Hippocampal formation (tissue), 2 donors: ENCODE results near the gene KRTAP17-1.
"Not testable (repeated sequence)": the region's sequence is repeated elsewhere in the genome, so short reads cannot be mapped to it uniquely, and the experiment has no call there.

Source experiments
- DNase-seq, 2 donors: peaks; one replicate each; lab custom pipeline; 2025; lab: John Stamatoyannopoulos, UW

The KRTAP17-1 gene

DNA sequence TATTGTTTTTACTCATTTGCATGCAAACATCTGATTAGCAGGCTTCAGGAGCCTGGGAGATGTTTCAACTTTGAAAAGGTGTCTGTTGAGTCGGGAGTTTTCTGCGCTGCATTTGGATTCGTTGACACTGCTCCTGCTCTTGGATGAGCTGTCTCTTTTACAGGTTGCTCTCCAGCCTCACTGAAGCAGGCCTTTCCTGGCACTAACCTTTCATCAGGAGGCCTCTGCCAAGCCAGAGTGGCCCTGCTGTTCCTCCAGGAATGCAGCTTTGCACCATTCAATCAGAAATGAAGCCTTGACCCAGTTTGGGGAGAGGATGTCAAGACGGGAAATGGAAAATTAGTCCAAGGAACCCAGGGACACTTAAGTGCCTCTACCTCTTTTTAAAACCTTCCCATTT, 12.5 kb downstream of the KRTAP17-1 start:
- DNase-seq, result no peak

DNA sequence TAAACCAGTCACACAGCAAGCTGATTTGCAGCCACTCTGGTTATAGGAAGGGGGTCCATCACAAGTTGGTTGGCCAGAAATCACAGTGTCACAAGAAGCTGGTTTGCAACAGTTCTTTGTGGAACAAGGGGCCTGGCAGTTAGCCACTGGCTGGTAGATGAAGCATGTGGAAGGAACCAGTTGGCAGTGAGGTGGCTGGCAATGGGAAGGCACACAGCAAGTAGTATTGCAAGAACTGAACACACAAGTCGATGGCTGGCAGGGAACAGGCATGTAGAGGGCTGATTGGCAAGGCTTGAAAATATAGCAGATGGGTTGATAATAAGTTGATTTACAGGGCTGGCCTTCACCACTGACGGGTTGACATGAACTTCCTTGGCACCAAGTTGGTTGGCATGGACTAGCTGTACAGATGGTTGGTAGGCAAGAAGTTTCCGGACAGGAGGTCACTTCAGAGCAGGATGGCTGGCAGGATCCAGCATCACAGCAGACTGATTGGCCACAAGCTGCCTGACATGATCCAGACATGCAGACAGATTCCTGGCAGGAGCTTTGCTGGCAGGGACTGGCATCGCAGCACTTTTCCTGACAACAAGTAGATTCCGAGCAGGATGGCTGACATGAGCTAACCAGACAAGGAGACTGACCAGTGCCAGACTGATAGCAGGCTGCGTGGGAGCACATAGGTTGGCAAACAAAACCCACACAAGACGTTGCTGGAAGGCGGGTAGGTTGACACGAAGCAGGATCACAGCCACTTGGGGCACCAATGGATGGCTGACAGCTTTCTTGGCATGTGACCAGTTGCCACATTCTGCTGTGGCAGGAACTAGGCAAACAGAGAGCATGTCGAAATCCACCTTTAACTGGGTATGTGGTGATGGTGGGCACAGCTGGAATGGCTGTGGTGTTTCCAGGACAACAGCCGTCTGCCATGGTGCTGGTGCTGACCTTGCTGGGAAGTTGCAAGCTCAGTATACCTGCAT, 13.3 kb downstream of the KRTAP17-1 start, which contains the start of gene KRTAP29-1:
Gene KRTAP29-1, minus strand, starts transcription at position 936 of the 986 bp plus-strand sequence. Its CDS starts 0 bp downstream, at position 936.
- DNase-seq, result no peak

DNA sequence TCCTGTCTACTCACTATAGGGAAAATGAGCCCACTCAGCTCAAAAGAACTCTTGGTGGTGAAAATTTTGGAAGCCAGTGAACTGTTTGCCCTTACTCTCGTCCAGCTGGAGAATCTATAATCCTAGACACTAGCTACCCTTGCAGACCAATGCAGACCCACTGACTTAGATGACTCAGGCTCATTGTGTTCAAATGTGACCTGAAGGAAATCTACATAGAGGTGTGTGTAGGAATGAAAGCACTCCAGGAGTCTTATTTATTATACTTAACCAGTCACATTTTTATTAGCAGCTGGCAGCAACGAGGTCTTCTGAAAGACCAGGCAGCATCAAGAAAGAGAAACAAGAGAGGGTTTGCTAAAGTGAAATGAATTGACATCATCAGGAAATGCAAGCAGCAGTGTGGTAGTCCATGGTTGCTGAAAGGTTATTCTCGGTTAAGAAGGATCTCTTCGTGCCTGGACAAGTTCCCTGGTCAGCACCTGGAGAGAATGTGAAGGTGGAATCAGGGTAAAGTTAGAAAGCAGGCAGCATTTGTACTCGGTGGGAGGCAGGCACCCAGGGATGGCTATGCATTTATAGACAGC, 14.2 kb downstream of the KRTAP17-1 start:
- no peak for DNase-seq

DNA sequence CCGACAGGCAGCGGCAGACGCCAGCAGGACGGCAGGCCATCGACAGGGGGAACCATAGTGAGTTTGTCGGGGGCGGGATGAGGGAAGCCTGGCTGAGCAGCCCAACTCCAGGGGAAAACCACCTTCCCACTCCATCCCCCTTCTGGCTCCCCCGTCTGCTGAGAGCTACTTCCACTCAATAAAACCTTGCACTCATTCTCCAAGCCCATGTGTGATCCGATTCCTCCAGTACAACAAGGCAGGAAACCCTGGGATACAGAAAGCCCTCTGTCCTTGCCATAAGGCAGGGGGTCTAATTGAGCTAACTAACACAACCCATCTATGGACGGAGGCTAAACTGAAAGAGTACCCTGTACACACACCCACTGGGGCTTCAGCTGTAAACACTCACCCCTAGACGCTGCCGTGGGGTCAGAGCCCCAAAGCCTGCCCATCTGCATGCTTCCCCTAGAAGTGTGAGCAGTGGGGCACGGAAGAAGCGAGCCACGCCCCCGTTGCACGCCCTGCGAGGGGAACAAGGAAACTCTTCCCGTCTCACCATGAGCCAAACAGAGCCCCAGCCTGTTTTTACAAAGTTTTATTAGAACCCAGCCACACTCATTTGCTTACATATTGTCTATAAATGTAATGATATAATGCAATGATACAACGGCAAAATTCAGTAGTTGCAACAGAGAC, 16.9 kb downstream of the KRTAP17-1 start:
- DNase-seq, result no peak

DNA sequence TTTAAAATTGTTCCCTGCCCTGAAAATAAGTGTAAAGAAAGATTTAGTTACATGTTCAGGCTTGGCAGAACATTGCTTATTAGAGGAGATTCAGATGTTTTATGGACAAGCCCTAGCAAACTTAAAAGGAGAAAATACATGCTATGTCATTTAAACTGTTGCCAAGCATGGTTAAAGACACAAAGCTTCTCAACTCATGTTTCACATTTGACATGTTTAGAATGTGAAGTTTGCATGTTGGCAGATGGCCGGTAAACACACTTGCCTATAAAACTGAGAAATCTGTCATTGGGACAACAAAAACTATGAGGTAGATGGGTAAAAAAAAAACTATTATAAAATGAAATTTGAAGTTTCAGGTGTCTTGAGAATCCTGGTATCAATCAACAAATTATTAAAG, 18.7 kb downstream of the KRTAP17-1 start:
- no peak for DNase-seq

DNA sequence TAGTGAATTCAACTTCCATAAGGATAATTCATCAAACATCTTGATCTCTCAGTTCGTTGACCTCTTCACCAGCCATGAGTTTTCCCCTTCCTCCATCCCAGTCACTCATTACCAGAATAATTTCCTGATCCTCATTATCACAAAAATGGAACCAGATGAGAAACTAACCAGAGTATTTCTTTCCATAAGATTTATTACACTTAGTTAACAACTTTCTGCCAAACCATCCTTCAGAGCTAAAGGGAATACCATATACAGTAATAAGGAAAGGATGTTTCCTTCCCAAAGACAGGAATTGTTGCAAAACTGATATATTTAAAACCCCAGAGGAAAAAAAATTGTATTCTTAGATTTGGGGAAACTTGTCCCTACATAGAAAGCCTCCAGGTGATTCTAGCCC, 21.5 kb downstream of the KRTAP17-1 start:
- DNase-seq, result no peak

DNA sequence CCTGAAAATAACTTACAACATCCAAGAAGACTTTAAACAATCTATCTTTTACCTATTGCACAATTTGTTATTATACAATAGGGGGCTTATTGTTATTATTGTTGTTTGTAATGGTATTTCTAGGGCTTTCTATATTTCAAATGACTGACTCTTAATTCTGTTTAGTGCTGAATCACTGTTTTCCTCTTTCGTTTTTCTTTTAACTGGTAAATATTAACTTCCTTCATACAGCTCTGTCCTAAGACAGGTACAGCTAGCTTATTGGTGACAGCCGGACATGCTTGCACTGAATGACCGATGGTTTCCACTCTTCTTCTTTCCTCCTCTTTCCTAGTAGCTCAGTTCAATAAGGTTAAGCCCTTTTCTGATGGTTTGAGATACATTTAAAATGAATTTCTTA, 28.5 kb downstream of the KRTAP17-1 start:
- no peak for DNase-seq

DNA sequence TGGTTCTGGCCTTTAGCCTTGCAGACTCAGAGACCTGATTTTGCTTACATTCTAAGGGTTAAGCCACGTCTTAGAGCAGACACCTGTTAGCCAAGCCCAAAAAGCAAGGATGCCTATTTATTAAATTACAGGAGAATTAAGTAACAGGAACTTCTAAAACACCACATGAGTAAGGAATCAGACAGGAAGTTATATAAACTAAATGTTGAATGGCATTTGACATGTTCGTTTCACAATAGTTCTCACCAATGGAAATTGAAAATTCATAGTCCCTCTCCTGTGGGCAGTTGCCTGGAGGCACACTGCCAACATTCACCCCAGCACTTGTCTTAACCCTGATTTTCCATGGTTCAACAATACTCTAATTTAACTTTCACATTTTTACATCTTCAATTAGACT, 31.0 kb downstream of the KRTAP17-1 start:
- DNase-seq, result no peak

DNA sequence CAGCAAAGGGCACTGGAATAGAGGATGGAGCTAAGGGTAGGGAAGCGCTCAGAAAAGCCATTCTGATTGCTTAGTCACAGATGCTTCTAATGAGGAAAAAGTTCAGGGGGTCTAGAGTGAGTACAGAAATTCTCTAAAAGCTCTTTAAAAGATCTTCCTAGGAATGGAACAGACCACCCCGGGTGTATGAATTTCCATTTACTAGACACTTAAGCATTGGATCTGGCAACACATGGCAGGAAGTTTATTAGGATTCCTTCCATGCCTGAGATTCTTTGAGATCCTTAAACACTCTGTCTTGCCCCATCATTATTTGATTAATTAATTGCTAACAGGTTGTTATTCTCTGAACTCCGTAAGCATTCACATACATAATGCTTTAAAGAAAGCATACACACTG, 31.5 kb downstream of the KRTAP17-1 start:
- no peak for DNase-seq

DNA sequence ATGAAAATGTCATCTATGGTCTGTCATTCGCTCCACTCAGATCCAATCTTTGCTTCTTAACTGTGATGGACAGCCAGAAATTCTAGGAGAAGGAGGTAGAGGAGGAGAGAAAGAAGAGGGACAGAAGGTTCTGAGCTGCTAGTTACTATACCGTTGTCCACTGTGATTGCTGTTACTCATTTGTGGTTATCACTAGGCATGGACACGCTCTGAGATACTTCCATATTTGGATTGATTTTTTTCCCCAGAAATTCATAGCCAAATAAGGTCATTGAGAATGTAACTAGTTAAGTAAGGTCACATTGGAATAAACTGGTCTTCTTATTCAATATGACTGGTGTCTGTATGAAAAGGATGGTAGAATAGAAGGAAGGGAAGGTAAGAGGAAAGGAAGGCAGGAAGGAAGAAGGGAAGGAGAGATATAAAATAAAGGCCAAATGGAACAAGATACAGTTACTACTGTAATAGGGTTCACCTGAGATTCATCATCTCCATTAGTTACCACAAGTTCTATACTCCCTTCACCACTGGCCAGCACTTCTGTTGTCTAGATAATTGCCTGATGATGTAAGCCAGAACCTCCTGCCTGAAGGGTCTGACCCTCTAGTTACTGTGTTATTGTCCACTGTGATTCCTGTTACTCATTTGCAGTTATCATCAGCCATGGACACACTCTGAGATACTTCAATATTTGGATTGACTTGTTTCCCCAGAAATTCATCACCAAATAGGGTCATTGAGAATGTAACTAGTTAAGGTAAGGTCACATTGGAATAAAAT, 37.1 kb downstream of the KRTAP17-1 start:
- no peak for DNase-seq

DNA sequence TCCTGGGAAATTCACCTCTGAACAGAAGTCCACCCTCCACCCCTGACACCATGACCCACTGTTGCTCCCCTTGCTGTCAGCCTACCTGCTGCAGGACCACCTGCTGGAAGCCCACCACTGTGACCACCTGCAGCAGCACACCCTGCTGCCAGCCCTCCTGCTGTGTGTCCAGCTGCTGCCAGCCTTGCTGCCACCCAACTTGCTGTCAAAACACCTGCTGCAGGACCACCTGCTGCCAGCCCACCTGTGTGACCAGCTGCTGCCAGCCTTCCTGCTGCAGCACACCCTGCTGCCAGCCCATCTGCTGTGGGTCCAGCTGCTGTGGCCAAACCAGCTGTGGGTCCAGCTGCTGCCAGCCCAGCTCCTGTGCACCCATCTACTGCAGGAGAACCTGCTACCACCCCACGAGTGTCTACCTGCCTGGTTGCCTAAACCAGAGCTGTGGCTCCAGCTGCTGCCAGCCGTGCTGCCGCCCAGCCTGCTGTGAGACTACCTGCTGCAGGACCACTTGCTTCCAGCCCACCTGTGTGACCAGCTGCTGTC, 39.8 kb downstream of the KRTAP17-1 start, which contains the start of gene KRTAP9-7:
Gene KRTAP9-7, plus strand, starts transcription at position 51 of the 543 bp plus-strand sequence. Its CDS starts 0 bp downstream, at position 51.
- not testable (repeated sequence) for DNase-seq

DNA sequence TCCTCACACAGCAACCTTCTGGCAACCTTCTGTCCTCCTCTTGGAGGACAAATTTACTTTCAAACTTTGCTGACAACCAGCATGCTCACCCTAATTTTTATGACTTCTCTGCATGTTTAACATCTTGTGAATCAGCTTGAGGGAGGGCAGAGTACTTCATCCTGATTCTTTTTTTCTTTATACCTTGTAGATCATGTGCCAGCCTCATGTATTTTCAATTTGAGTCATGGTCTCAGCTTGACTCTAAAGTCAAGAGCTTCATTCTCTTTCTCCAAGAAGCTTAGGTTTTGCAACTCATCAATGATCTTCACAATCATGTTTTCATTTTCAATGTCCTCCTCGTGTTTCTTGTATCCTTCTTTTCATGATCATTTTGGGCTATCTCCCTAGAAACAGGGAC, 43.7 kb downstream of the KRTAP17-1 start:
- DNase-seq, result no peak

DNA sequence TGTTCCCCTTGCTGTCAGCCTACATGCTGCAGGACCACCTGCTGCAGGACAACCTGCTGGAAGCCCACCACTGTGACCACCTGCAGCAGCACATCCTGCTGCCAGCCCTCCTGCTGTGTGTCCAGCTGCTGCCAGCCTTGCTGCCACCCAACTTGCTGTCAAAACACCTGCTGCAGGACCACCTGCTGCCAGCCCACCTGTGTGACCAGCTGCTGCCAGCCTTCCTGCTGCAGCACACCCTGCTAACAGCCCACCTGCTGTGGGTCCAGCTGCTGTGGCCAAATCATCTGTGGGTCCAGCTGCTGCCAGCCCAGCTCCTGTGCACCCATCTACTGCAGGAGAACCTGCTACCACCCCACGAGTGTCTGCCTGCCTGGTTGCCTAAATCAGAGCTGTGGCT, 44.2 kb downstream of the KRTAP17-1 start:
- not testable (repeated sequence) for DNase-seq

DNA sequence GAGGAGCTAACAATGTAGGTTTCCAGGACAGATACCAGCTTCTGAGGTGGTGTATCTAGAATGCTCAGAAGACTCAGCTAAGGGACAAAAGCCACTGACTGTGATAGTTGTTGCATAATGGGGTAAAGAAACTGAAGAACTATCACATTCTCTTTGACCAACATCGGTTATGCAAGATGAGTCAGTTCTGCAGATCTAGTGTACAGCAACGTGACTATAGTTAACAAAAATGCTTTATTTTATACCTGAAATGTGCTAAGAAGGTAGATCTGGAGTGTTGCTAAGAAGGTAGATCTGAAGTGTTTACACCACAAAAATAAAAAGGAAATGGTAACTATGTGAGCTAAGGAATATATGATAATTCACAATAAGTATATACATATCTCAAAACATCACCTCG, 47.8 kb downstream of the KRTAP17-1 start:
- DNase-seq, result no peak

DNA sequence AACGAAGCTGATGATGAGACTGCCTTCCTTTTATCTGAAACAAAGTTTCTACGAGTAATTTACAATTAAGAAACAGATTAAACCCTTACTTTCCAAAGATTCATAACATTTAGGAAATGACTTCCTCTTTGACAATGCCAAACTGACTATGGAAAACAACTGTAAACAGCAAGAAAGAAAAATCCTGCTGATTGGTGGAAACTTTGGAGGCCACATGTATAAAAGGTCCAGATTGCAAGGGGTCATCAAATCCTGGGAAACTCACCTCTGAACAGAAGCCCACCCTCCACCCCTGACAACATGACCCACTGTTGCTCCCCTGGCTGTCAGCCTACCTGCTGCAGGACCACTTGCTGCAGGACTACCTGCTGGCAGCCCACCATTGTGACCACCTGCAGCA, 50.4 kb downstream of the KRTAP17-1 start, which contains the start of gene KRTAP9-6:
Gene KRTAP9-6, plus strand, starts transcription at position 301 of the 400 bp plus-strand sequence. Its CDS starts 0 bp downstream, at position 301.
- DNase-seq, result no peak
